HUDEP-2 (cell line): Measurements from ENCODE around the gene OLFM1.
A peak's percentile ranks its signal among the peaks of the same experiment; 100 is the strongest.
"Not testable (repeated sequence)": the region's sequence is repeated elsewhere in the genome, so short reads cannot be mapped to it uniquely, and the experiment has no call there.

Experiments
- DNase-seq, 76 experiments: peaks; one replicate each; lab custom pipeline; 2025; ENCODE audit not compliant: unreplicated experiment in 76 of 76; lab: John Stamatoyannopoulos, UW

The OLFM1 gene

DNA sequence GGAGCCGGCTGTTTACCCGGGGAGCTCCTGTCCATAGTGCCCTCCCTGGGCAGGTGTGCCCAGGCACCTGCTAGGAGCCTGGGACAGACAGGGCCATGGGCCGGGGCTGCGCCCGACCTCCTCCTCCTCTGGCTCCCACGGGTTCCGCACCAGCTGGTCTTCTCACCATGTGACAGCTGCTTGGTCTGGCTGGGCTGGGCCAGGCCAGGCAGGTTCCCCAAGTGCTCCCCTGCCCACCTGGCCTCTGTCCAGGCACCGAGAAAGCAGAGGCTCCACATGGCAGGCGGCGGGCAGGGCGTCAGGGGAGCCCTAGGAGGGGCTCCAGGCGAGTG lies 60.0 kb downstream of the OLFM1 start:
- no peak for DNase-seq

DNA sequence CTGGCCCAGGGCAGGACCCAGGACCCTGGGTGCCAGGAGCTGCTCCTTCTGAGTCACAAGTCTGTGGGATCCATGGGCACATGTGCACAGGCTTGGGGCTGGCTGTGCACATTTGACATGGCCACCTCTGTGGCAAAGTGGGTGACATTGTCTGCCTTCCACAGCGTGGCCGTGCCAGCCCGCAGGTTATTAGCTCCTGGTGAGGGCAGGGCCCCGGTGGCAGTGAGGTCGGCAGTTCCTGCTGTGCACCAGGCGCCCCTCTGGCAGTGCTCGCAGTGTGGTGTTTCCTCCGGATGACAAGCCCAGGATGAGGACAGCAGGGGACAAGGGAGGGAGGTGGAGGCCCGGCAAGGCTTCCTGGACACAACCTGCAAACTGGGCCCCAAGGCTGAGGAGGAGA lies 60.5 kb downstream of the OLFM1 start:
- no peak for DNase-seq

DNA sequence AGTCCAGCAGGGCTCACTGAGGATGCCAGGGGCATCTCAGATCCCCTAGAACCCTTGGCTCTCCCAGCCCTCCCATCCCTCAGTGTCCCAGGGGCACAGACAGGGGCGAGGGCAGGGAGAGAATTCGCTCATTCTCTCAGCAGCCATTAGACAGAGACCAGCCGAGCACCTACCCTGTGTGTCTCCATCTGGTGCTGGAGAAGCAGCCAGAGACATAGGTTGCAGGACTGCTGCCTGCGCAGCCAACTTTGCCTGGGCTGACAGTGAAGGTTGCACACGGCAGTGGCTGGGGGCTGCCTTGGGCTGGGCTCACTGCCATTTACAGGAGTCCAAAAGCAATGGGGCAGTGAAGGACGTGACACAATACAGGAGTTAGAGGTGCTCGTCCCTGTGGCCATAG lies 60.9 kb downstream of the OLFM1 start:
- DNase-seq, result no peak

DNA sequence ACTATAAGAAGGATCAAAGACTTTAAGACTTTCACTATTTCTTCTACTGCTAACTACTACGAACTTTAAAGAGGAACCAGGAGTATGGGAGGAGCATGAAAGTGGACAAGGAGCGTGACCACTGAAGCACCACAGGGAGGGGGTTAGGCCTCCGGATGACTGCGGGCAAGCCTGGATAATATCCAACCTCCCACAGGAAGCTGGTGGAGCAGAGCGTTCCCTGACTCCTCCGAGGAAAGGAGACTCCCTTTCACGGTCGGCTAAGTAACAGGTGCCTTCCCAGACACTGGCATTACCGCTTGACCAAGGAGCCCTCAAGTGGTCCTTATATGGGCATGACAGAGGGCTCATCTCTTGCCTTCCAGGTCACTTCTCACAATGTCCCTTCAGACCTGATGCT lies 62.4 kb downstream of the OLFM1 start:
- DNase-seq, result not testable (repeated sequence)

DNA sequence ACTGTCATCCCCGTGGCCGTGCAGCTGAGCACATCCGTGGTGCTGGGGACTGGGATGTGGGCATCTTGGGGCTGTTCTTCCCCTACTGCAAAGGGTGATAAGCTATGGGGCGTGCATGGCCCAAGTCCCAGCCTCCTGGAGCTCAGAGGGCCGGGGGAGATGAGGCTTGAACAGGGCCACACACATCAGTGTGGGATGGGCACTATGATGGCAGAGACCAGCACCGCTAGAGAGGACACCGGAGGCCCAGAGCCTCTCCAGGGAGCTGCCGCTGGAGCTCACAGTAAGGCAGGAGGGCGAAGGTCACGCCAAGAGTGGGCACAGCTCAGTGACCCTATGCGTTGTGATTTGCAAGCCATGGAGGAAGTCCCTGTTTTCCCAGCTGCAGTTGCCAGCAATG lies 63.5 kb downstream of the OLFM1 start:
- DNase-seq, result no peak

DNA sequence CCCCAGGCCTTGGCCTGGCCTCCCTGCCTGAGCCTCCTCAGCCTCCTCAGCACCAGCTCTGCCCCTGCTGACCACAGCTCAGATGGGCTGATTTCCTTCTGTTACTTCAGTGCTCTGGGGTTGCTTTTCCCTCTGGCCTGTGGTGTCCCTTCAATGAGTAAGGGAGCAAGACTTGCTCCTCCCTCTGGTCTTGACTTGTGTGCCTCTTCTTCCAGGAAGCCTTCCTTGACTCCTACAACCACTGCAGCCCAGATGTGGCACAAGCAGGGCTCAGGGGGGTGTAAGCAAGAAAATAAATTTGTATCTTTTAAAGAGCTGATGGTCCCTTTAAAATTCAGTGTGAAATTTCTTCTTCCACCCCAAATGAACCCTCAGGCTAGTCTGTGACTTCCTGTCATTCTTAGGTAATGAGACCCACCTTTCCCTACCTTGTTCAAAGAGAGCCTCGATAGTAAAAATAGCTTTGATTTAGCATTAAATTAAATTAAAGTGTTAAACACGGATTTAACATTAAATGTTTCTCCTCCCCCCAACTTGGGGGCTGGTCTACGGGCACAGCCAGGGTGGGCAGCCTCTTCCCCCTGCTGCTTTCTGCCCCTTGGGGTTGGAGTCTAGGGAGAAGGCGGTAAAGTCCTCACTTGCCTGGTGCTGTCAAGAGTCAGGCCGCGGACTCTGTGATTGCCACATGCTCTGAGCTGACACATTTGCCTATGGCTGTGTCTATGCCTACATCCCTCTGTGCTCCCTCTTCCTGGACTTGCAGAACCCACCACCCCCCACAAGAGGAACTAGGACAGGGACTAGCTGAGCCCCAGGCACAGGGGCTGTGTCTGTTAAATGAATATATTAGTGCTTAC lies 64.5 kb downstream of the OLFM1 start:
- no peak for DNase-seq

DNA sequence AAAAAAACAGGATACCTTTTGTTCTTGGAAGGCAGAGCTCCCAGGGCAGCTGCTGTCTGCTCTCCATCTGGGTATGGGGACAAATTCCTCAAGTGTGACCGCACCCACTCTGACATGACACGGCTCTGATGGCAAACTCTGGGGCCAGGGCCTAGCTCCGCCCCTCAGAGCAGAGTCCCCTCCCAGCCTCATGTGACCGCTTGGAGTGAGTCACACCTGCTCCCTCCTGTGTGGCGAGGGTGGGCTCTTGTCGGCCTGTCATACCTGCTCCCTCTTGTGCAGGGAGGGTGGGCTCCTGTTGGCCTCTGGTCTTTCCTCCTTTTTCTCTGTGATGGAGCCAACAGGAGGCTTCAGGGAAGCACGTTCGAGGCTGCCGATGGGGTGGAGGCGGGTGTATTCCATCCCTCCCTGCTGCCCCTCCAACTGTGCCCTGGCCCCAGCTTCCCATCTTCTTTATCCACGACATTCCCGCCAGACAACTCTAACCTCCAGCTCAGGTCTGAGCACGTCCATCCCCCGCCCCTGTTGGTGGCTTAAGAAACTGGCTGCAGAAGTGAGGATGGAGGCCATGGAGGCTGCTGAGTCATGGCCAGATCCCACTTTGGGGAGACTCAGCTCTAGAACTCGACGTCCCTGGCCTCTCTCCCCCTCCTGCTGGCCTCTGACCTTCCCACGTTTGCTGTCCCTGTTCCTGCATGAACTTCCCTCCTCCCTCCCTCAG lies 65.3 kb downstream of the OLFM1 start:
- DNase-seq, result peak in 3 of 76 experiments; percentile 1 to 3 (median 2)

DNA sequence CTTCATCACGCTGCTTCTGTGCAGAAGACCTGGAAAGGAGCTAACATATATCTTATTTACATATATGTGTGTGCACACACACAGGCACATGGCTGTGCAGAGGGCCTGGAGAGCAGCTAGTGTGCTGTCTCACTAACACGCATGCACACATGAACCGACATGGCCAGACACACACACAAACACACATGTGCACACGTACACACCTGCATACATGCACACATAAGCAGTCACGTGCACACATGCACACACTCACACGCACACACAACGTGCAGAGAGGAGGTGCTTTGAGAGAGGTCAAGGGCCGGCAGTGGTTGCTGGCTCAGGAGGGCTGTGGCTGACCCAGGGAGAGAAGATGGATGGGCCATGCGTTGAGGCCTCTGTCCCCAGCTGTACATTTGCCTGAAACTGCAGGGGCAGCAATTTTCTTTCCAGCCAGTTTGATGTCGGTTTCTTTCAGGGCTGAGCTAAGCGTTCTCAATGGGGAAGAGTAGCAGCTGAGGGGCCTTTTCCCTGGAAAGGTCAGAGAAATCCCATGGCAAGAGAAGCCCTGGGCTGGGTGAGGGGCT lies 66.7 kb downstream of the OLFM1 start:
- no peak for DNase-seq

DNA sequence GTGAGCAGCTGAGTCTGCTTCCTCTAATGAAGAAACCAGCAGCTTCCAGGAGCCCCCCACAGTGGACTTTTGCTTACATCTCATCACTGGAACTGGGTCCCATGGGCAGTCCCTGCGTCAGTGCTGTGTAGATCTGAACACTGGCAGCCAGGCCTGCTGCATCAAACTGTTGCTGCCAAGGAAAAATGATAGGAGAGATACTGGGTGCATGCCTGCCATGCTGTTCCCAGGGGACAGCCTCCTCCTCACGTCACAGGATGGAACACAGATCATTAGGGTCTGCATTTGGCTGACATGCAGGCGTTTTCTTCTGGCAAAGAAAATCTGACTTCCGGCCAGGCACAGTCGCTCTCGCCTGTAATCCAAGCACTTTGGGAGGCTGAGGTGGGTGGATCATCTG lies 67.9 kb downstream of the OLFM1 start:
- DNase-seq, result no peak

DNA sequence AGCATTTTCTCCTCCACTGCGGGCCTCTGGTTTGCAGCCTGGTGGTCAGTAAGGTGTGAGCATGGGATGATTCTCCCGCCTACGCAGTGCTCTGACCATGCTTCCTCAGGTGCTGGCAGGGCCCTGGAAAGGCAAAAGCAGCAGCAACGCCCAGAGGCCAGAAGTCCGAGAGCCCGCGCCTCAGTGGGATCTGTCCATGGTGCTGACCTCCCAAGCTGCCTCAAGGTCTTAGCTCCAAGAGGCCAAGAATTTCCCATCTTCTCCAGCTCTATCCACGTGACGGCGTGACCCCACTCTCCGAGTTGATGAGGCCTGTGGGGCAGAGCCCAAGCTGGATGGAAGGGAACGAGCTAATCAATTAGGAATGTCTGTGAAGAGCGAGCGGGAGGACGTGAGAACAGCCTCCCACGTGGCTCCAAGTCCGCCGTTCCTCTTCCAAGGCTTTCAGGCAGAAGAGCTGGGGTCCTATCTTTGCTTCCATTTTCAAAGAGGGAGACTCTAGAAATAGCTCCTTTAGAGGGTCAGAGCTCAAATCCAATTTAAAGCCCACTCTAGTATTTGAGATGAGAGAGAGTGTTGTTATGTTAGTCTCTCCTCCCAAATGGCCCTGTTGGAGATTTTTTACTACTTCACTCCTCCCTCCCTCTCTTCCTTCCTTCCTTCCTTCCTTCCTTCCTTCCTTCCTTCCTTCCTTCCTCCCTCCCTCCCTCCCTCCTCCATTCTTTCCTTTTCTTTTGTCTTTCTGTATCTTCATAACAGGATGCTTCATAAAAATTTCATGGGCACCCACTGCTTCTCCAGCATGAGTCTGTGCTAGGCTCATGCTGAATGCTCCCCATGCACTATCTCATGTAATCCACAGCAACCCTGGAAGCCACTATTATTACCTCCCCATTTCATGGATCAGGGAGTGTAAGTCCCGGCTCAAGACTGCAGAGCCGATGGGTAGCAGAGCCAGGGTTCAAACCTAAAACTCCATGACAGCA lies 69.3 kb downstream of the OLFM1 start:
- DNase-seq, result peak in 28 of 76 experiments; percentile 1 to 52 (median 8)

DNA sequence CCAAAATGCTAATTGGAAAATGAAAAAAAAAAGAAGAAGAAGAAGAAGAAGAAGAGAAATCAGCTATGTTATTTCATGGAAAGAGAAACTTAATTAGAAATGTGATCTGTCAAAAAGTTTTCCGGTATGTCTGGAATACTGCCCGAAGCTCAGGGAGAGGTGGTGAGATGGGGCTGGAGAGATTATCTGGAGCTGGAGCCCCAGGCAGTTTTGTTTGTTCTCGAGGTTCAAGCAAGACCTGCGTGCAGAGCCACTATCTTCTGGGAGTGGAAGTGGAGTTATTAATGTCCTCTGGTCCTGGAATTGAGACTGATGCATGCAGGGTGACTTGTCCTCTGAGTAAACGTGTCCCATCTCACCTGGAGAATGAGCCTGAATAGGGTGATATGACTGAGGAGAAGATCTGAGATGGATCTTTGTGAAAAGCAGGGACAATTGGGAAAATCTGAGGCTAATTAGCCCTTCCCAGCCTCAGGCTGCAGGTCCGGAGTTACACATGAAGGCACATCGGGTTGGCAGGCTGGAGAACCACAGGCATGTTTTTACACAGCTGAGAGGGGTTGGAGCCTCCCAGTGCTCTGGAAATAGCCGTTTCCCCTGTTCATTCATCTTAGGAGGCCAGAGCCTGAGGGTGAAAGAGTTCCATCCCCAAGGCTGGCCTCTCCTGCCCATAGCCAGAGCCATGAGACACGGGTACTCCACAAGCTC lies 70.5 kb downstream of the OLFM1 start:
- DNase-seq, result no peak

DNA sequence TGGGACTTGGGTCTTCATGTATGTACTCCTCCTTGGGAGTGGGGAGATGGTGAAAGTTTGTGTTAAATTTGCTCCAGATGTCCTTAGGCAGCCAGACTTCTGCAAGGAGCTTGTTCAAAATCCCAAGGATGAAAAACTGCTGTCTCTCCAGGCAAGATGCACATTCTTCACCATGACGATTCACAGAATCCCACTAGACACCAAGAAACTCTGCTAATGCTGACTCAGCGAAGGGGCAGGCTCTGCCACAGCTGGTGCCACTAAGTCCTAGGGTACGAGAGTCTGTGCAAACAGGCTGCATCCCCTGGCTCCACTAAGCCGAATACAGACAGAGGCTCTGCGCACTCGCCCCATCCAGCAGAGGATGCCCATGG lies 71.1 kb downstream of the OLFM1 start:
- DNase-seq, result no peak

DNA sequence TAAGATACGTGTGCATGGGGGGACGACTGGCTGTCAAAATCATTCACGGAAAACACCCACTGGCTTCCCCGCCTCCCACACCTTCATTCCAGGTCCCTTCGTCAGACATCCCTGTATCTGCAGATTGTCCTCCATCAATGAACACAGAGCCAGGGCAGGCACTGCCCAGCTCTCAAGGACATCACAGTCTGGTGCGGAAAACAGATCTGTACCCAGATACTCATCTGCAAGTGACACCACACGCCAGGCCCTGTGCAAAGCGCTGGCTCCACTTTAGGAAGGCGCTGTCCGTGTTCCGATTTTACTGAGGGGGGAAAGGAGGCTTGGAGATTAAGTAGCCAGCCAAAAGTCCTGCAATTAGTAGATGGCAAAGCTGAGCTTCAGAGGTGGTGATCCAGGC lies 72.3 kb downstream of the OLFM1 start:
- DNase-seq, result no peak

DNA sequence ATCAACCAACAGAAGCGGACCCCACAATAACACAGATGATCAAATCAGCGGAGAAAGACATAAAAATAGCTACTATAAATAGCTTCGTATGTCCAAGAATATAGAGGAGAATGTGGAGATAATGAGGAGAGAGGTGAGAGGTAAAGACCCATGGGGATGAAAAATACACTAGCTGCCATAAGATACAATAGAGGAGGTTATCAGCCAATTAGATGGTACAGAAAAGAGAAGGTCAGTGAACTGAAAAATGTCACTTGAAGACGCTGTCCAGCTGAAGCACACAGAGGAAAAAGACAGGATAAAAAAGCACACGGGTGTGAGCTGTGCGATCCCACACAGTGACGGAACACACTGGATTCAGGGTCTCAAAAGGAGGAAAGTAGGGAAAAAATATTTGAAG lies 73.4 kb downstream of the OLFM1 start:
- no peak for DNase-seq

DNA sequence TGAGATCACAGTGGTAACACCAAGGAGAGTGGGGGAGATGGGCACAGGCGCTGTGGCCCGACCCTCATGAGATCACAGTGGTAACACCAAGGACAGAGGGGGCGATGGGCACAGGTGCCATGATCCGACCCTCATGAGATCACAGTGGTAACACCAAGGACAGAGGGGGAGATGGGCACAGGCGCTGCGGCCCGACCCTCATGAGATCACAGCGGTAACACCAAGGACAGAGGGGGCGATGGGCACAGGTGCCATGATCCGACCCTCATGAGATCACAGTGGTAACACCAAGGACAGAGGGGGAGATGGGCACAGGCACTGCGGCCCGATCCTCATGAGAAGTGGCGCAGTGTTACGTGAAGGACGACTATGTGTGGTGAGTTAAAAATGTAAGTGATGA lies 75.1 kb downstream of the OLFM1 start:
- DNase-seq, result not testable (repeated sequence)

DNA sequence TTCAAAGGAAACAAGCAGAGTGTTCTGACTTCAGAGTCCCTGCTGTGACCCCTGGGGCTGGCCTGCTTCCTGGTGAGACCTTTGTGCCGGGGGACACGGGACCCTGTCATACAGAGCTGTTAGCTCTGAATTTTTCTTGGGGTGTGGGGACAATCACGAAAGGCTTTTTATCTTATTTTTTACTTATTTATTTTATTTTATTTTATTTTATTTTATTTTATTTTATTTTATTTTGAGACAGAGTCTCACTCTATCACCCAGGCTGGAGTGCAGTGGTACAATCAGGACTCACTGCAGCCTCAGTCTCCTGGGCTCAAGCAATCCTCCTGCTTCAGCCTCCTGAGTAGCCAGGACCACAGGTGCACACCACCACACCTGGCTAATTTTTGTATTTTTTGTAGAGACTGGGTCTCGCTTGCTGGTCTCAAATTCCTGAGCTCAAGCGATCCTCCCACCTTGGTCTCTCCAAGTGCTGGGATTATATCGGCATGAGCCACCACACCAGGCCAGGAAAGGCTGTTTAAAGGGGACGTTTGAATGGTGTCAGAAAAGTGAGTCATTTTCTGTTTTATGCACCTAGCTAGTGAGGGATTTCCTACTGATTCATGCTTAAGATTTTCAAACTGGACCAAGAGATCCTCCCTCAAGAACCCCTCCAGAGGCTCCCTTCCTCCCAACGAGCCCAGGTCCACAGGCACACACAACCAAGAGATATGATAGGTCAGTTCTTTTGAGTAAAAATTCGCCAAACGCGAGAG lies 75.7 kb downstream of the OLFM1 start:
- DNase-seq, result no peak

DNA sequence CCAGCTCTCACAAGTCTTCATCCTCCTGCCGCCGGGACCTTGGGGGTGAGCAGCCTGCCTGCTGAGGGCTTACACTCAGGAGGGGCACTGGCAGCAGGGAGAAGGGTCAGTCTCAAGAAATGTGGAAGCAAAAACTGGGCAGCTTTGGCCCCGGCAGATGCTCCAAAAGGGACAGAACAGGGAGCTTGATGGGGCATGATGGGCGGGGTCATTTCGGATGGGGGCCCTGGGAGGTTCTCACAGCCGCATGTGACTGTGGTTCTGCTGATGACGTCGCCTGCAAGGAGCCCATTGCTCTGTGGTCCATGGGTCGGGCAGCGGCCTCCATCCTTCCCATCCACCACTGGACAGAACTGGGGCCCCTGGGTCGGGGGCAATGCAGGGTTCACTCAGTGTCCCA lies 76.6 kb downstream of the OLFM1 start:
- no peak for DNase-seq

DNA sequence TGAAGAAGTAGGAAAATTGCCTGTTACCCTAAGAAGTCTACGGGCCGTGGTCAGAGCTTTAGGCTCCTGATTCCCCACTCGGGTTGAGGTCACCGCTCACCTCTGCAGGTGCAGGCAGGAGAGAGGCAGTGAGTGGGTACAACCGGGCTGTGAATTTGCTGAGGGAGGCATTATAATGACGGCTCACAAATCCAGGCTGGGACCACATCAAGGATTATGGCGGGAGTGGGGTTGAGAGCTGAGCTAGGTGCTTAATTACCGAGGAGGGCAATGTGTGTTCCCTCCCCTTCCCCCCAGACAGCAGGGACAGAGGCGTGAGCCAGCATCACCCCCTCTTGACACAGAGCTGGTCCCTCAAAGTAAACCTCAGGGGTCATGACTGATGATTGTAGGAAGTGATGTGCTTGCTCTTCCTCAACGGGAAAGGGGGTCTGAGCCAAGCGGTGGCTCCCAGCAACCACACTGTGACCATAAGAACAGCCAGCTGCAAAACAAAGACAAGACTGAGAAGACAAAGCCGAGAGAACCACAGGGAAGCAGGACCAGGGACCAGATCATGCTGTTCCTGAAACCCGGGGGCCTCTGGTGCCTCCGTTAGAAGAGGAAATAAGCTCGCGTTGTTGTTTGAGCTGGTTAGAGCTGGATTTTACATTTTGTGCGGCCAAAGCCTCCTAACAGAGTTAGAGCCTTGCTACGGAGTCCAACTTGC lies 77.7 kb downstream of the OLFM1 start:
- no peak for DNase-seq
